Measurements from ENCODE around the gene LIPK.

The LIPK gene

GRCh38 chr10:88786032-88786770 is 80.2 kb downstream of the LIPK start:
- DNase-seq (ENCODE audit: low read depth) = no peak

DNA sequence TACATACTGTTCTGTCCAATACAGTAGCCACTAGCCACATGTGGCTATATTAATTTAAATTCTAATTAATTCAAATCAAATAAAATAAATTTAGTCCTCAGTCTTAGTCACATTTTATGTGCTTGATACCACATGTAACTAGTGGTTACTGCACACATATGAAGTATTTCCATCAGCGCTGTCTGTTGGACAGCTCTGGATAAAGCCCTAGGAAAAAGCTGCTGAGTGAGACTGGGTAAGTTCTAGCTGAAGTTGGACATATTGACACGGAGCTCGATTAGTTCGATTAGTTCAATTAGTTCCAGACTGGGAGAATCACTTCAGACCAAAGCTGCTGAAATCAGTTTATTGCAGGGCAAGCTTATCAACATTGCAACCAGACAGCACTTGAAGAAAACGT is 81.4 kb downstream of the LIPK start:
- no peak for DNase-seq (ENCODE audit: low read depth)

GRCh38 chr10:88788924-88789323 is 82.9 kb downstream of the LIPK start:
- no peak for DNase-seq (ENCODE audit: low read depth)

DNA sequence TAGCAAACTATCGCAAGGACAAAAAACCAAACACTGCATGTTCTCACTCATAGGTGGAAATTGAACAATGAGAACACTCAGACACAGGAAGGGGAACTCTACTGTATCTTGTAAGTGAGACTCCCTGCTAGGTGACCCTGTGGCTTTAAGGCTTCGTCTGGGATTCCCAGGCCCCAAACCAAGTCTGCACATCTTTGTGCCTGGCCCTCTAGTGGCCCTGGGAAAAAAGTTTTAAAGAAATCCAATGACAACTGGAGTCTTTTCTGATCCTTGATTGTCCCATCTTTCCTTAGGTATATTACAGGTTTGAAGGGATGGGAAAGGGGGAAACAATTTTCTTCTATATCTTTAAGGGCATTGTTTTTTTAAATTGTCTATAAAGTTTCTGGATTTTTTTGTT is 85.9 kb downstream of the LIPK start:
- no peak for DNase-seq (ENCODE audit: low read depth)

DNA sequence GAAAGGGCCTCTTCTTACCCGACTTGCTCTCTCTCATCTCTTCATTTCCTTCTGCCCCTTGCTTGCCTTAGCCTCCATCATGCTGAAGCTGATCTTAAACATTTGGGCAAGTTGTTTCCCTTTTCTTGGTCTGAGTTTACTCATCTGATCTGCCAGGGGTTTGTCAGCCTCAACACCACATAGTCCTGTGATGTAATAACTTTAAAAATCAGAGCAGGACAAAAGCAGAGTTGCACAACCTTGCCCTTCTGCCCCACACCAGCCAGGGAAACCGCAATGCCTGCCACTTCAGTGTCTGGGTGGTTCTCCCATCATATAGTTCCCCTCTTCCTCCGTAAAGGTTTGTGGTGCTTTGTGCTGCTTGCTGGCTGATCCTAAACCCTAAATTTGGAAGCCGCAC is 86.6 kb downstream of the LIPK start:
- no peak for DNase-seq (ENCODE audit: low read depth)

- no peak for DNase-seq (ENCODE audit: low read depth)
These were observed 87.8 kb downstream of the LIPK start for GRCh38 chr10:88793712-88794299.

DNA sequence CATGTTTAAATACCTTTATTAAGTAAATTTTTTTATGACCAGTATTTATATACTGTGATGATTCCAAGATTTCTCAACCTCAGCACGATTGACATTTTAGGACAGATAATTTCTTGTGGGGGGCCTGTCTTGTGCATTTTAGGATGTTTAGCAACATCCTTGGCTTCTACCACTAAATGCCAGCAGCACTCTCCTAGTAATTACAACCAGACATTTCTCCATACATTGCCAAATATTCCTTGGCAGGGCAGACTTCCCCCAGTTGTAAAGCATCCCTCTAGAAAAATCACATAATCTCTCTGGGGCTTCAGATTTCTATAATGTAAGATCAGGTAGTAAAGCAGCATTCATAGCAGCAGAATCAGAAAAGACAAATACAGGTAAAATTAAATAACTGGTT is 88.7 kb downstream of the LIPK start:
- DNase-seq (ENCODE audit: low read depth) = no peak

- peak; percentile 19 for DNase-seq (ENCODE audit: low read depth)
These were observed 94.4 kb downstream of the LIPK start for GRCh38 chr10:88800152-88801125.

Data from activated T-cell treated with anti-CD3 and anti-CD28 coated beads for 48 hours (primary cell).